HepG2 (cell line): ENCODE measurements around the gene TENT4B. TPM values are rescaled to one million over a fixed set of nuclear protein-coding genes. Genes with fewer than 3 reads are reported as not detected.

Experiments
- ATAC-seq: fragments of 200-7000 bp; cut with Tn5 transposase; 3 replicates; pipeline ENCODE4 v1.9.1; 2020; ENCODE audit warnings: mild to moderate bottlenecking, moderate library complexity
- BruUV-seq: library from RNA; stranded (reverse); fragments of 400-500 nt; replicated peaks from 2 replicates; lab custom pipeline; 2021; lab: Mats Ljungman, UMichigan
- CTCF ChIA-PET: fragments of 300-600 bp; formaldehyde crosslinking; extraction: SDS; loops from one replicate; lab custom pipeline; 2021; ENCODE audit warnings: low total read pairs, inconsistent platforms, low intra/inter-chr PET ratio; lab: Yijun Ruan, JAX
- POLR2A ChIA-PET: fragments of 350-600 bp; sonication (Branson Sonifier 250); formaldehyde crosslinking; loops from one replicate; lab custom pipeline; 2020; ENCODE audit warnings: antibody characterized with exemption, inconsistent platforms; lab: Yijun Ruan, JAX
- DNase-seq: peaks from one replicate; pipeline ENCODE4 v3.0.0-alpha.2; 2015; ENCODE audit warnings: low spot score
- FAIRE-seq: peaks from 3 replicates; lab custom pipeline; 2011; peaks lifted over from hg19 to GRCh38; lab: Jason Lieb, UNC
- H2AFZ ChIP-seq: one replicate; pipeline ENCODE4 v1.6.1; 2011; ENCODE audit warnings: low read length, inconsistent platforms
- H3K27ac ChIP-seq: fragments of 300-600 bp; 3 replicates; pipeline ENCODE4 v1.8.0; 2011; ENCODE audit warnings: mixed run types, mild to moderate bottlenecking, mixed read lengths, low read length, inconsistent platforms; ENCODE audit not compliant: insufficient read depth; ENCODE audit errors: extremely low read length
- H3K27me3 ChIP-seq, 2 experiments: fragments of 200-600 bp in 1 of 2; 2 replicates in 1 of 2; 3 replicates in 1 of 2; pipeline versions ENCODE4 v1.6.0 to v1.8.0; 2011; ENCODE audit warnings: low read length in 2 of 2, mild to moderate bottlenecking in 2 of 2, moderate library complexity in 2 of 2, inconsistent platforms in 1 of 2; ENCODE audit not compliant: insufficient read depth in 2 of 2, control insufficient read depth in 1 of 2
- H3K36me3 ChIP-seq, 2 experiments: fragments of 200-600 bp in 1 of 2; replicated peaks in 1 of 2; 2 replicates in 1 of 2; 3 replicates in 1 of 2; pipeline versions ENCODE4 v1.5.1 to v1.8.0; 2011; ENCODE audit warnings: low read length in 2 of 2, inconsistent platforms in 1 of 2; ENCODE audit not compliant: insufficient read depth in 2 of 2, control insufficient read depth in 1 of 2
- H3K4me1 ChIP-seq: 2 replicates; pipeline ENCODE4 v1.5.1; 2012; ENCODE audit warnings: low read length, inconsistent platforms; ENCODE audit not compliant: insufficient read depth
- H3K4me2 ChIP-seq: 2 replicates; pipeline ENCODE4 v1.6.0; 2011; ENCODE audit warnings: low read depth, low read length, inconsistent platforms
- H3K4me3 ChIP-seq, 3 experiments: fragments of 200-600 bp in 1 of 3; sonication (generic), shearing (Covaris generic) in 1 of 3; replicated peaks in 1 of 3; 2 replicates each; pipeline ENCODE4 v1.5.1; 2011 to 2016; ENCODE audit warnings: low read length in 3 of 3, inconsistent platforms in 2 of 3, low read depth in 2 of 3, mild to moderate bottlenecking in 2 of 3, control low read depth in 1 of 3, mixed read lengths in 1 of 3; ENCODE audit not compliant: insufficient read depth in 1 of 3
- H3K79me2 ChIP-seq: one replicate; pipeline ENCODE4 v1.6.1; 2011; ENCODE audit warnings: low read length, inconsistent platforms; ENCODE audit not compliant: insufficient read depth
- H3K9ac ChIP-seq: 2 replicates; pipeline ENCODE4 v1.6.0; 2011; ENCODE audit warnings: mild to moderate bottlenecking, low read depth, low read length, inconsistent platforms; ENCODE audit not compliant: insufficient read depth
- H3K9me3 ChIP-seq: 2 replicates; pipeline ENCODE4 v1.5.1; 2012; ENCODE audit warnings: mild to moderate bottlenecking, low read length
- H4K20me1 ChIP-seq: 2 replicates; pipeline ENCODE4 v1.6.0; 2011; ENCODE audit warnings: inconsistent platforms, mild to moderate bottlenecking, low read length, moderate library complexity; ENCODE audit not compliant: insufficient read depth
- AHDC1 ChIP-seq: sonication (generic); formaldehyde crosslinking; IDR thresholded peaks from 2 replicates; pipeline ENCODE4 v1.5.1; 2020; ENCODE audit warnings: mild to moderate bottlenecking, missing genetic modification reagents, borderline replicate concordance
- ZNF652 ChIP-seq: IDR thresholded peaks from 2 replicates; pipeline ENCODE4 v1.6.1; 2016; ENCODE audit warnings: low read depth, borderline replicate concordance
- WGBS: methylation state at CpG from one replicate; pipeline ENCODE4 v1.1.6; 2017; ENCODE audit warnings: low lambda C conversion rate; 5-methylcytosine and 5-hydroxymethylcytosine counted together
- in situ Hi-C: cut with HindIII; loops from 2 replicates; pipeline ENCODE4 v1.10.0; 2017; ENCODE audit warnings: low pct_unique_long_range_greater_than_20kb; ENCODE audit not compliant: extremely low pct_ligation_motif_present
- intact Hi-C: fragments of 100-400 bp; cut with micrococcal nuclease; formaldehyde crosslinking; loops from one replicate; pipeline ENCODE4 v1.10.0; 2022; ENCODE audit not compliant: unreplicated experiment
- polyA plus RNA-seq, 8 experiments: library from polyadenylated mRNA; depleted of rRNA in 3 of 8; stranded (reverse) in 7 of 8; unstranded in 1 of 8; fragments of >200 nt; fragmentation: Illumina TruSeq in 4 of 8; extraction: Trizol in 4 of 8; gene quantifications; 2 replicates each; pipeline versions ENCODE4 v1.2.1 to v1.2.3, GENCODE V29; 2011 to 2016; ENCODE audit warnings: low read depth in 4 of 8, missing spikeins in 1 of 8, mixed read lengths in 1 of 8; ENCODE audit not compliant: insufficient read depth in 1 of 8
- total RNA-seq, 5 experiments: library from RNA; depleted of rRNA; stranded (reverse); fragments of >200 nt; fragmentation: Illumina TruSeq; extraction: Trizol; gene quantifications; 2 replicates each; pipeline ENCODE4 v1.2.3, GENCODE V29; 2016; ENCODE audit warnings: low read depth in 1 of 5

The TENT4B gene
- total and polyA plus RNA-seq, 2 of the 13 experiments (the other 11 are each of a cell fraction or from before 2014, with no cell fraction given): 15.0 to 32.8 TPM

GRCh38 chr16:50161950-50162349 lies 8.8 kb downstream of the TENT4B start:
- H4K20me1 ChIP-seq: peaks cover 18% of the 10 kb centered on the region
- H3K27me3 ChIP-seq: no peaks in the 10 kb centered on the region
- peaks cover 96% of the 10 kb centered on the region for H3K79me2 ChIP-seq
- intact Hi-C loops (no loop called here), in situ Hi-C loops (no loop called here)
- no TSS peak for BruUV-seq
- H3K27ac ChIP-seq: no peak overlapping the region
- 100% methylated on average over 2 of the region's 2 CpGs for WGBS
- H2AFZ ChIP-seq: no peak overlapping the region
- 0 out of 2 replicates have a peak, but pooled peaks have one; percentile 18 for TF ChIP-seq ZNF652 (CRISPR knock-in tag)
- no peak for TF ChIP-seq AHDC1
- peaks cover 84% of the 10 kb centered on the region for H3K4me1 ChIP-seq
- peaks cover 0 to 5% of the 10 kb centered on the region in 2 experiments; a peak in 2 of 5 replicates for H3K36me3 ChIP-seq
- POLR2A ChIA-PET: interaction anchor here (1.5 kb wide), 1 partner anchor 10 kb away, joined by 3 read pairs; no protein-coding TSS in a partner anchor
- no peak overlapping the region for H3K4me3 ChIP-seq
- no peak overlapping the region for H3K4me2 ChIP-seq
- DNase-seq (no peak), FAIRE-seq (no peak), ATAC-seq (no peak)
- CTCF ChIA-PET: no interaction called here
- H3K9me3 ChIP-seq: no peaks in the 10 kb centered on the region
- H3K9ac ChIP-seq: no peak overlapping the region
